Caco-2 (cell line): ENCODE data around the gene SLC25A36. TPM values are rescaled to one million over a fixed set of nuclear protein-coding genes. Genes with fewer than 3 reads are reported as not detected.

Source experiments
- BruUV-seq: library from RNA; stranded (reverse); fragments of 400-500 nt; replicated peaks from 2 replicates; lab custom pipeline; 2021; lab: Mats Ljungman, UMichigan
- CTCF ChIA-PET: fragments of 300-600 bp; sonication (Branson Sonifier 250); formaldehyde crosslinking; loops from one replicate; lab custom pipeline; 2022; ENCODE audit warnings: antibody characterized with exemption; lab: Charles Lee
- POLR2A ChIA-PET: fragments of 300-600 bp; sonication (Branson Sonifier 250); formaldehyde crosslinking; loops from one replicate; lab custom pipeline; 2022; ENCODE audit warnings: antibody characterized with exemption; lab: Charles Lee
- DNase-seq, 2 experiments: peaks; one replicate each; pipeline versions ENCODE4 v3.0.0 to v3.0.0-alpha.2; 2020 to 2022
- H3K27me3 ChIP-seq: replicated peaks from 2 replicates; pipeline ENCODE4 v1.6.0; 2011; ENCODE audit warnings: low read length; ENCODE audit not compliant: control insufficient read depth, insufficient read depth
- H3K36me3 ChIP-seq: 2 replicates; pipeline ENCODE4 v1.5.1; 2011; ENCODE audit warnings: low read length; ENCODE audit not compliant: control insufficient read depth, insufficient read depth
- H3K4me1 ChIP-seq: fragments of 250-450 bp; sonication (Bioruptor Pico); 2 replicates; pipeline ENCODE4 v1.5.1; 2020; ENCODE audit warnings: mild to moderate bottlenecking
- H3K4me3 ChIP-seq: 2 replicates; pipeline ENCODE4 v1.5.1; 2011; ENCODE audit warnings: low read depth, mild to moderate bottlenecking, control low read depth, low read length
- H3K9me3 ChIP-seq: fragments of 250-450 bp; sonication (Bioruptor Pico); 2 replicates; pipeline ENCODE4 v1.5.1; 2020; ENCODE audit warnings: mild to moderate bottlenecking, moderate library complexity
- H3K27ac Mint-ChIP-seq: one replicate; pipeline ENCODE4 v1.8.0; 2022; ENCODE audit warnings: mixed read lengths; ENCODE audit not compliant: unreplicated experiment
- H3K27me3 Mint-ChIP-seq: one replicate; pipeline ENCODE4 v1.8.0; 2022; ENCODE audit warnings: mixed read lengths; ENCODE audit not compliant: insufficient read depth, unreplicated experiment
- H3K36me3 Mint-ChIP-seq: one replicate; pipeline ENCODE4 v1.8.0; 2022; ENCODE audit warnings: mild to moderate bottlenecking, mixed read lengths; ENCODE audit not compliant: insufficient read depth, unreplicated experiment
- H3K4me1 Mint-ChIP-seq: one replicate; pipeline ENCODE4 v1.8.0; 2022; ENCODE audit warnings: low read depth, mixed read lengths; ENCODE audit not compliant: unreplicated experiment
- H3K4me3 Mint-ChIP-seq: one replicate; pipeline ENCODE4 v1.8.0; 2022; ENCODE audit warnings: mild to moderate bottlenecking, moderate library complexity, mixed read lengths; ENCODE audit not compliant: unreplicated experiment
- H3K9me3 Mint-ChIP-seq: one replicate; pipeline ENCODE4 v1.8.0; 2022; ENCODE audit warnings: mixed read lengths; ENCODE audit not compliant: unreplicated experiment
- intact Hi-C: fragments of 100-400 bp; cut with micrococcal nuclease; formaldehyde crosslinking; loops from one replicate; pipeline ENCODE4 v1.10.0; 2022; ENCODE audit not compliant: unreplicated experiment
- total RNA-seq: library from RNA; stranded (reverse); gene quantifications from 2 replicates; pipeline ENCODE4 v1.2.3, GENCODE V29; 2022
- TF ChIP-seq, protein P1 (sequence below), 2 experiments: fragments of 200-600 bp in 1 of 2; IDR thresholded peaks; 1 replicate in 1 of 2; 2 replicates in 1 of 2; pipeline versions ENCODE4 v1.5.1 to v1.8.0; 2011 to 2022; ENCODE audit warnings: antibody characterized with exemption in 1 of 2, control low read depth in 1 of 2, inconsistent platforms in 1 of 2, low read depth in 1 of 2, low read length in 1 of 2, mild to moderate bottlenecking in 1 of 2, moderate library complexity in 1 of 2; ENCODE audit not compliant: insufficient read depth in 1 of 2, severe bottlenecking in 1 of 2, unreplicated experiment in 1 of 2

SLC25A36 gene
- total RNA-seq, 1 experiment from 2014 or later: 167 TPM

DNA sequence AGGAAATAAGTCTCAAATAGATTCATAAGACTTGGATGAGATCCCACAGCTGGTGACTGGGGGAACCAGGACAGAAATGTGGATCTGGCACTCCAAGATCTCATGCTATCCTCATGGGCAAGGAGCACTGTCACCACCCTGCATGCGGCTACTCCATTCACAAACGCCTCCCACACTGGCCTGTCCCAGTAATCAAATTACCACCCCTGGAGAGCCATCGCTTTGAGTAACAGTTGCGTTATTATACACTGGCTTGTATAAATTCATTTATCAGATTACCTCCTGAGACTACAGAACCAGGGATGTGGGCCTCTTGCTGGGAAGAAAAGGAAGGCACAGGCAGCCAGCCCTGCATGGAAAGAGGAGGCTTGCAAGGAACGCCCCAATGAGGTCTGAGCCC, 27.9 kb upstream of the SLC25A36 start:
- Mint-ChIP-seq H3K27ac (no peak overlapping the region), H3K4me3 (no peak overlapping the region), H3K9me3 (no peaks in the 10 kb centered on the region), H3K4me1 (peaks cover 18% of the 10 kb centered on the region), H3K27me3 (no peaks in the 10 kb centered on the region), H3K36me3 (no peaks in the 10 kb centered on the region)
- ChIA-PET CTCF (no interaction called here), POLR2A (no interaction called here)
- no peaks in the 10 kb centered on the region for H3K9me3 ChIP-seq
- H3K4me3 ChIP-seq: no peak overlapping the region
- no peaks in the 10 kb centered on the region for H3K36me3 ChIP-seq
- intact Hi-C loops: no loop called here
- no peaks in the 10 kb centered on the region for H3K27me3 ChIP-seq
- no peak for DNase-seq
- BruUV-seq: no TSS peak
- TF ChIP-seq, protein P1, sequence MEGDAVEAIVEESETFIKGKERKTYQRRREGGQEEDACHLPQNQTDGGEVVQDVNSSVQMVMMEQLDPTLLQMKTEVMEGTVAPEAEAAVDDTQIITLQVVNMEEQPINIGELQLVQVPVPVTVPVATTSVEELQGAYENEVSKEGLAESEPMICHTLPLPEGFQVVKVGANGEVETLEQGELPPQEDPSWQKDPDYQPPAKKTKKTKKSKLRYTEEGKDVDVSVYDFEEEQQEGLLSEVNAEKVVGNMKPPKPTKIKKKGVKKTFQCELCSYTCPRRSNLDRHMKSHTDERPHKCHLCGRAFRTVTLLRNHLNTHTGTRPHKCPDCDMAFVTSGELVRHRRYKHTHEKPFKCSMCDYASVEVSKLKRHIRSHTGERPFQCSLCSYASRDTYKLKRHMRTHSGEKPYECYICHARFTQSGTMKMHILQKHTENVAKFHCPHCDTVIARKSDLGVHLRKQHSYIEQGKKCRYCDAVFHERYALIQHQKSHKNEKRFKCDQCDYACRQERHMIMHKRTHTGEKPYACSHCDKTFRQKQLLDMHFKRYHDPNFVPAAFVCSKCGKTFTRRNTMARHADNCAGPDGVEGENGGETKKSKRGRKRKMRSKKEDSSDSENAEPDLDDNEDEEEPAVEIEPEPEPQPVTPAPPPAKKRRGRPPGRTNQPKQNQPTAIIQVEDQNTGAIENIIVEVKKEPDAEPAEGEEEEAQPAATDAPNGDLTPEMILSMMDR (IDR thresholded peaks at IDR 0.05; ENCODE audit: insufficient read depth in 1 of 2, low read depth in 1 of 2, low read length in 1 of 2, severe bottlenecking in 1 of 2, unreplicated experiment in 1 of 2): no peak
- peaks cover 8% of the 10 kb centered on the region for H3K4me1 ChIP-seq

GRCh38 chr3:140914384-140914945, 27.2 kb upstream of the SLC25A36 start:
- Mint-ChIP-seq H3K27ac (no peak overlapping the region), H3K9me3 (no peaks in the 10 kb centered on the region), H3K27me3 (no peaks in the 10 kb centered on the region), H3K4me1 (peaks cover 18% of the 10 kb centered on the region), H3K36me3 (no peaks in the 10 kb centered on the region), H3K4me3 (no peak overlapping the region)
- no TSS peak for BruUV-seq
- no peaks in the 10 kb centered on the region for H3K36me3 ChIP-seq
- POLR2A ChIA-PET: no interaction called here
- H3K4me1 ChIP-seq: peaks cover 8% of the 10 kb centered on the region
- intact Hi-C loops: no loop called here
- H3K9me3 ChIP-seq: no peaks in the 10 kb centered on the region
- H3K4me3 ChIP-seq: no peak overlapping the region
- no peaks in the 10 kb centered on the region for H3K27me3 ChIP-seq
- DNase-seq: no peak
- TF ChIP-seq, protein P1 (IDR thresholded peaks at IDR 0.05; ENCODE audit: insufficient read depth in 1 of 2, low read depth in 1 of 2, low read length in 1 of 2, severe bottlenecking in 1 of 2, unreplicated experiment in 1 of 2): no peak
- CTCF ChIA-PET: no interaction called here

GRCh38 chr3:140916603-140917002, 25.0 kb upstream of the SLC25A36 start:
- POLR2A ChIA-PET: no interaction called here
- no peak for DNase-seq
- Histone ChIP-seq H3K4me3 (no peak overlapping the region), H3K9me3 (no peaks in the 10 kb centered on the region), H3K36me3 (no peaks in the 10 kb centered on the region), H3K27me3 (no peaks in the 10 kb centered on the region), H3K4me1 (peaks cover 8% of the 10 kb centered on the region)
- no peaks in the 10 kb centered on the region for H3K9me3 Mint-ChIP-seq
- intact Hi-C loops: no loop called here
- BruUV-seq: no TSS peak
- CTCF ChIA-PET: interaction anchor here (1.0 kb wide), 1 partner anchor 199 kb away, joined by 3 read pairs; no protein-coding TSS in a partner anchor
- TF ChIP-seq, protein P1 (IDR thresholded peaks at IDR 0.05; ENCODE audit: insufficient read depth in 1 of 2, low read depth in 1 of 2, low read length in 1 of 2, severe bottlenecking in 1 of 2, unreplicated experiment in 1 of 2): no peak
- H3K4me3 Mint-ChIP-seq: no peak overlapping the region
- no peak overlapping the region for H3K27ac Mint-ChIP-seq
- peaks cover 18% of the 10 kb centered on the region for H3K4me1 Mint-ChIP-seq
- H3K36me3 Mint-ChIP-seq: no peaks in the 10 kb centered on the region
- H3K27me3 Mint-ChIP-seq: no peaks in the 10 kb centered on the region
